ENCODE results near the gene GIGYF2.

- TF ChIP-seq CTCF (IDR thresholded peaks at IDR 0.05; ENCODE audit: low read depth, low read length) (no peak), EZH2phosphoT487 (IDR thresholded peaks at IDR 0.05; ENCODE audit: low read depth) (no peak)
These were observed 41.7 kb upstream of the GIGYF2 start for GRCh38 chr2:232655392-232655791.

Measured in OCI-LY3 (cell line).